Bronchial epithelial cell (primary cell): Measurements from ENCODE around the gene SLC6A18. TPM values are rescaled to one million over a fixed set of nuclear protein-coding genes. Genes with fewer than 3 reads are reported as not detected.

Source experiments
- DNase-seq: peaks from one replicate; pipeline ENCODE4 v3.0.0-alpha.2; 2010; ENCODE audit warnings: low read depth
- FAIRE-seq: peaks from 2 replicates; lab custom pipeline; 2011; peaks lifted over from hg19 to GRCh38; lab: Jason Lieb, UNC
- H3K27me3 ChIP-seq: 2 replicates; pipeline ENCODE4 v1.5.1; 2011; ENCODE audit warnings: low read length; ENCODE audit not compliant: control insufficient read depth, insufficient read depth
- H3K36me3 ChIP-seq: 2 replicates; pipeline ENCODE4 v1.5.1; 2011; ENCODE audit warnings: low read length; ENCODE audit not compliant: control insufficient read depth, insufficient read depth
- H3K4me3 ChIP-seq: 2 replicates; pipeline ENCODE4 v1.5.1; 2011; ENCODE audit warnings: mild to moderate bottlenecking, low read depth, low read length, control low read depth
- CTCF ChIP-seq: IDR thresholded peaks from 2 replicates; pipeline ENCODE4 v1.5.1; 2011; ENCODE audit warnings: mild to moderate bottlenecking, moderate library complexity, low read length, control low read depth, inconsistent platforms; ENCODE audit not compliant: insufficient read depth, severe bottlenecking
- total RNA-seq: library from RNA; depleted of rRNA; stranded (reverse); fragments of >200 nt; gene quantifications from 2 replicates; pipeline ENCODE4 v1.2.1, GENCODE V29; 2014

SLC6A18 gene
- total RNA-seq, 1 donor from 2014 or later: not detected

GRCh38 chr5:1214163-1214935 is 10.8 kb upstream of the SLC6A18 start:
- no peak for DNase-seq
- no peak for TF ChIP-seq CTCF
- H3K27me3 ChIP-seq: peaks cover 1% of the 10 kb centered on the region
- H3K4me3 ChIP-seq: no peak overlapping the region
- no peaks in the 10 kb centered on the region for H3K36me3 ChIP-seq
- FAIRE-seq: no peak

DNA sequence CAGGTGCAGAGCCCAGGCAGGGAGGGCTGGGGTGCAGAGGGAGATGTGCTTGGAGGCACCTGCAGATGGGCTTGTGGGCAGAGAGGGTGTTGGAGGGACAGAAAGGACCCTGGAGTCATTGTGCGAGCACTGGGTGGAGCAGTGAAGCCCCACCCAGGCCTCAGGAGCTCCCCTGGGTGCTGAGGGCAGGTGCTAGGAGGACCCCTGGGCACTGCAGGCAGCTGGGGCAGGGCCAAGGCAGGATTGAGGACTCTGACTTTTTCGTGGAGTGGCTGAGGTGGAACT is 10.3 kb upstream of the SLC6A18 start:
- peaks cover 1% of the 10 kb centered on the region for H3K27me3 ChIP-seq
- no peak for DNase-seq
- H3K36me3 ChIP-seq: no peaks in the 10 kb centered on the region
- no peak for FAIRE-seq
- no peak for TF ChIP-seq CTCF
- no peak overlapping the region for H3K4me3 ChIP-seq

DNA sequence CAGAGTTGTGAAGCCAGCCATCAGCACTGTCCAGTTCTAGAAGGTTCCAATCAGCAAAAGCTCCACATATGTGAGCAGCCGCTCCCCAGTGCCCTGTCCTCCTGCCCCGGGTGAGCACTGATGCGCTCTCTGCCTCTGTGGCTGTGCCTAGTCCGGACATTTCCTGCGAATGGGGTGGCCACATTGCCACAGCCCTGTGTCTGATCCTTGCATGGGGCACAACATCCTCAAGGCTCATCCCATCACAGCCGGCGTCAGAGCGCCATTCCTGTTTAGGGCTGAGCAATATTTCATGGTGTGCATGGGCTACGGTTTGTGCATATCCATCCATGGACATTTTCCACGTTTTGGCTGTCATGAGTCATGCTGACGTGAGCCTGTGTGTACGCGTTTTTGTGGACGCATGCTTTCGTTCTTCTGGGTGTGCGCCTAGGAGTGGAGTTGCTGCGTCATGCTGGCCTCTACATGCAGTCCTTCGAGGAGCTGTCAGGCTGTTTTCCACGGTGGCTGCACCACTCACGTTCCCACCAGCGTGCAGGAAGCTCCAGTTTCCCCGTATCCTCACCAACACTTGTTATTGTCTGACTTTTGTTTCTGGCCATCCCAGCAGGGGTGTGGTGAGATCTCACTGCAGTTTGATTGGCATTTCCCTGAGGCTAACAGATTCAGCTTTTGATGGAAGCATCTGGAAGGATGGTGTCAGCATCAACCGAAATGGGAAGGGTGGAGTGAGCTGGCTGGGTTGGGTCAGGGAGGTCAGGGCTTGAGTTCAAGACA is 9.7 kb upstream of the SLC6A18 start:
- Histone ChIP-seq H3K36me3 (no peaks in the 10 kb centered on the region), H3K4me3 (no peak overlapping the region), H3K27me3 (no peaks in the 10 kb centered on the region)
- no peak for TF ChIP-seq CTCF
- no peak for FAIRE-seq
- DNase-seq: no peak

DNA sequence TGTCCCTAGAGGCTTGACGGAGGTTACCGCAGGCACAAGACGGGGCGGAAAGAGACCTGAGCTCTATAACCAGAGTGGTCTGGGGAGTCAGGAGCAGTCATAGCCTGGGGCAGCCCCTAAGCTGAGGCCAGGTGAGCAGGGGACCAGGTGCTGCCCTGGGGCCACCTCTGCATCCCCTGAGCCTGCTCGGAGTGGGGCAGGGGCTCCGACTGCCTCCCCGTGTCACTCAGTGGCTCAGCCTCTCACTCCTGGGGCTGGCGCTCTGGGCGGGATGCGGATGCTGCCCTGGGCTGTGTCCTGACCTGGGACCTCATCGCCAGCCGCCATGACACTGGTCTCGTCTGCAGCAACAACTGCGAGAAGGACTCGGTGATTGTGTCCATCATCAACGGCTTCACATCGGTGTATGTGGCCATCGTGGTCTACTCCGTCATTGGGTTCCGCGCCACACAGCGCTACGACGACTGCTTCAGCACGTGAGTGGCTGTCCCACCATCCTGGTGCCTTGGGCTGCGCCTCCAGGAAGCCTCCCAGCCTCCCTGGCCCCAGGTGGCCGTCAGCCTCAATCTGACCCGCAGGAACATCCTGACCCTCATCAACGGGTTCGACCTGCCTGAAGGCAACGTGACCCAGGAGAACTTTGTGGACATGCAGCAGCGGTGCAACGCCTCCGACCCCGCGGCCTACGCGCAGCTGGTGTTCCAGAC is 8.8 kb upstream of the SLC6A18 start:
- TF ChIP-seq CTCF: no peak
- no peak overlapping the region for H3K4me3 ChIP-seq
- DNase-seq: no peak
- H3K36me3 ChIP-seq: no peaks in the 10 kb centered on the region
- FAIRE-seq: no peak
- no peaks in the 10 kb centered on the region for H3K27me3 ChIP-seq

- no peak for DNase-seq
- no peak for TF ChIP-seq CTCF
- no peaks in the 10 kb centered on the region for H3K27me3 ChIP-seq
- H3K4me3 ChIP-seq: no peak overlapping the region
- H3K36me3 ChIP-seq: no peaks in the 10 kb centered on the region
- FAIRE-seq: no peak
Observed at GRCh38 chr5:1216918-1217295, 8.3 kb upstream of the SLC6A18 start.
